AML-193 (cell line): ENCODE measurements around the gene QRFPR.
"Not testable (repeated sequence)": the region's sequence is repeated elsewhere in the genome, so short reads cannot be mapped to it uniquely, and the experiment has no call there.

ENCODE experiments used
- DNase-seq, 2 experiments: peaks; one replicate each; lab custom pipeline; 2025; lab: John Stamatoyannopoulos, UW

The QRFPR gene

DNA sequence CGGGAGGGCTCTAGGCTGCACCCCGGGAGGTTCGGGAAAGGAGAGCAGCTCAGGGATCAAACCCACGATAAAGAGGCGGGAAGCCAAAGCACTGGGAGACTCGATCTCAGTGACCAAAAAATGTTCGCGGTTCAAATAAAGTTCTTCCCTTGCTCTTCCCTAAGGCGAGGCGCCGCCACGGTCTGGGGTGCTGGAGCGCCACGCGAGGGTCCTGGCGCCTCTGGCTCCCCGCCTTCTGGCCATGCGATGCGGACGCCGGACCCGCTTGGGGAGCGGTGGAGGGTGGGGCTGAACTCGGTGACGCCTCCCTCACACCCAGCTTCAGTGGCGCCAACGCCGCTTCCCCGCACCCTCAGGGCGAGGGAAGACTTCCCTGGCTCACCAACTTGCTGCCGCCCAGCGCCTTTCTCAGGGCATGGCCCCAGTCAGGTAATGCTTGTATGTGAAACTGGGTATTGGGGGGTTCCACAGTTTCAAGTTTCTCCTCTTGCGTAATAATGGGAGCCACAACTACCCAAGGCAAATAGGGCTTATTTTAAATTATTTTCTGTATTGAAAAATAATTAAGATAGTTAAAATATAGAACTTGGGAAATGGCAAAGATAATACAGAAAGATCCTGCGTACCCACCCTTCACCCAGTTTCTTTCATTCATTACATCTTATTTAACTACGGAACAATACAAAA, at the start of gene QRFPR:
QRFPR (minus strand) TSS at position 243 of the 687 bp plus-strand sequence. CDS start 371 bp downstream, outside the sequence.
- no peak for DNase-seq

GRCh38 chr4:121428721-121429120, 47.9 kb upstream of the QRFPR start:
- DNase-seq, result no peak

DNA sequence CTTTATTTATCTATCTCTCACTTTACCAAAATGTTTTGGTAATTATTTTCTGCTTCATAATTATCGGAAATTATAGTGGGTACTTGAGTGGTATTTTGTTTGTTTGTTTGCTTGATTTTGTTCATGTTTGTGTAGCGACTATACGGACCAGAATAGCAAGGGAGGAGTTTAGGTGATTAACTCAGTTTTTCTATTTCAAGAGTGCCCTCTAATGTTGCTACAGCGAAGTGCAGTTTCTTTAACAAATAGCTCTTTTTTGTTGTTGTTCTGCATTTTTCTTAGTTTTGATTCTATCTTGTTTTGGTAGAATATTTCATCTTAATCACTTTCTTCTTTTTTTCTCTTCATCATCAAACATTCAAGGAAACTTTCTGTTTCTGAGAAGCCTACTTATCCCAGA, 40.8 kb upstream of the QRFPR start:
- no peak for DNase-seq

- no peak for DNase-seq
Measured at GRCh38 chr4:121411151-121411744, 30.4 kb upstream of the QRFPR start.

- DNase-seq, result not testable (repeated sequence)
Measured at GRCh38 chr4:121408567-121408966, 27.7 kb upstream of the QRFPR start.

DNA sequence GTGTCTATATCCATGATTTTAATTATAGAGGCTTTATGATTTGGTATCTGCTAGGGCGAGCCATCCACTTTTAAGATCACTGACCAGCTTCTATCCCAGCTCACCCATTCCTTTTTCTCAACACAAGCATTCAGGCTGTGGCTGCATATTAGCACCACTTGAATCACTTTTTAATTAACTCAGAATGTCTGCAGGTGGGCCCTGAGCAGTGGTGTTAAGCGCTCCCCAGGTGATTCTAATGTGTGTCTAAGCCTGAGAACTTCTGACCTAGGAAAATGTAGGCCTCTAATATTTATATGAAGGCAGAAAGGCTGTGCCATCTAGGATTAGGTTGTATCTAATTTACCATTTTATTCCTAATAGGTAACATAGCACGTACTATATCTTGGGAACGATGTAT, 19.8 kb upstream of the QRFPR start:
- no peak for DNase-seq

GRCh38 chr4:121397941-121398601, 17.3 kb upstream of the QRFPR start:
- DNase-seq, result no peak

GRCh38 chr4:121397434-121397833, 16.6 kb upstream of the QRFPR start:
- no peak for DNase-seq

GRCh38 chr4:121392426-121393086, 11.7 kb upstream of the QRFPR start:
- no peak for DNase-seq

DNA sequence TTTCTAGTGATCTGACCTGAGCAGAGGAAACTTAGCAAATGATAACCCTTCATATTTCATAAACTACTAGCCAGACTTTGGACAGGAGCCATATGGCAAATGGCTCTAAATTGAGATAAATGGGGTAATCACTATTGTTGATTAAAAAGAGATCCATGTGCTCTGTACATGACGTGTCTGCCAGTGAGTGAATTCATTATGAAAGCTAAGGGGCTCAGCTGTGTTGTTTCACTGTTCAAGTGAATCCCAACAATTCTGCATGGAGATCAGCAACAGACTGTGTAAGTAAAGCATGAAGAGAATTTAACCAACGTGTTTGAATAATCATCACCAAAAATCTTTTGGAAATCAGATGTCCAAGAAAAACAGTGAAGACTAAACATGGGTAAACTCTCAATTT, 9.5 kb upstream of the QRFPR start:
- DNase-seq, result no peak

GRCh38 chr4:121379276-121379675, 1.5 kb downstream of the QRFPR start:
- no peak for DNase-seq

DNA sequence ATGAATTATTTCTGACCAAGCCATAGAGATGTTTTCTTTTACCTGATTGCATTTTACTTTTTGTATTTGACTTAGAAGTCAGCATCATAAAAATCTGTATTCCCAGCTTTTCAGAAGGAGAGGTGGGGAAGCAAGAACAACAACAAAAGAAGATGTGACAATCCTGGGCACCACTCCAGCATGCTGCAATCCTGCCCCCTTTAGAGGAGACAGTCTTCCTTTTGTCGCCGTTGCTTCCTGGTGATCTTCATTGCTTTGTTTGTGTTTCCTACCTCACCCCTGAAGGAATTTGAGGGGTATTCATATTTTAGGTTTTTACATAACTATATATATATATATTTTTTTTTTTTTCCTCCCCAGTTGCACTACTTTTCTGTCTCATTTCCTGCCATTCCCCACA, 3.7 kb downstream of the QRFPR start:
- DNase-seq, result no peak

DNA sequence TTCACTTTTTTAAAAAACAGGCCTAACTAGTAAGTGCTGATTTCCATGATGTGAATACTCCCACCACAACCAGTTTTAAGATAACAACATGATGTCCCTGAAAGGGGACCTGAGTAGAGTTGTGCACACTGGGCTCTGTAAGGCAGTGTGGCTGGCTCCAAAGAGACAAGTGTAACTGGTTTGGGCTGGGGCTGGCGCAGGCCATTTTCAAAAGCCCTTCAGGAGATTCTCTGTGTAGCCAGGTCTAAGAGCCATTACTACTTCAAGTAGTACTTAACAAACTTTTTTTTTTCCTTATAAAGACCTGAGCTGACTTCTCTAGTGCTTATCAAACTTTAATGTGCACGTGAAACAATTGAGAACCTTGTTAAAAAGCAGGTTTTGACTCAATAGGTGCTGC, 4.3 kb downstream of the QRFPR start:
- no peak for DNase-seq

- DNase-seq, result no peak
Measured at GRCh38 chr4:121376097-121376496, 4.7 kb downstream of the QRFPR start.

DNA sequence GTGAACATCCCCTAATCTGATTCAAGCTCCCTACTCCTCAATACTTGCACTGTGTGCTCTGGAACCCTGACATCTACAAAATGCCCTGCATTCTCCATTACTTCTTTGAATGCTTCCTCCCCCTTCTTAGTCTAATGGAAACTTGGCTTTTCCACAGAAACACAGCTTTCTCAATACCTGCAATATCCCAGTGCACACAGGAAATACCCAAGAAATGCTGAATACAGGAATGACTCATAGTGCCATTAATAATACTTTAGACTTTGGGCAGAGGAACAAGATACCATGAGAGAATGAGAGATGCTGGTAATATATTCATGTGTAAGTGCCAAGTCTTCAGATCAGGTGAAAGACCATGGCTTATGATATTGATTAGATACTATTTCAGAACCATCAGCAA, 5.6 kb downstream of the QRFPR start:
- no peak for DNase-seq

GRCh38 chr4:121373841-121374240, 7.0 kb downstream of the QRFPR start:
- no peak for DNase-seq

DNA sequence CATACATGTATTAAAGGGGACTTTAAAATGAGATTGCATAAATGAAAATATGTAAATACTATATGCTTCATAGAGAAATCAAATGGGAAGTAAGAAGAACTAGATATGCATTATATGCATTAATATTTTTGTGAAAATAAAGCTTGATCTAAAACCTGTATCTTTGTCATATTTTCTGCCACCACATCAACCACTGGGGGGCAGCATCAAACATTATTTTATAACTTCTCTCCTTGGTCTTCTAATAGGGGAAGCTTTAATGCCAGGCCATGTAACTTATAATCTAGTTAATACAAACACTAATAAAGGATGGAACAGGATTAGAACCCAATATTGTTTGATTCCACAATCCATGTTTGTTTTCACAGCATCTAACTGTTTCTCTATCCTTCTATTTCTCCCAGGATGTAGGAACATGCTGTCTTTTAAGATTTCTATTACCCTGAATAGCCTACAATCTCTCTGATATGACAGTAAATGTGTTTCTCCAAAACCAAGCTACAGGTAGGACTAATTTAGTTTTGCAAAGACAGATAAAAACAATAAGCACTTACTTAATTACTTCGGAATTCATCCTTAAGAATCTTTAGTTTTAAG, 10.0 kb downstream of the QRFPR start:
- DNase-seq, result peak; percentile 19 to 47

DNA sequence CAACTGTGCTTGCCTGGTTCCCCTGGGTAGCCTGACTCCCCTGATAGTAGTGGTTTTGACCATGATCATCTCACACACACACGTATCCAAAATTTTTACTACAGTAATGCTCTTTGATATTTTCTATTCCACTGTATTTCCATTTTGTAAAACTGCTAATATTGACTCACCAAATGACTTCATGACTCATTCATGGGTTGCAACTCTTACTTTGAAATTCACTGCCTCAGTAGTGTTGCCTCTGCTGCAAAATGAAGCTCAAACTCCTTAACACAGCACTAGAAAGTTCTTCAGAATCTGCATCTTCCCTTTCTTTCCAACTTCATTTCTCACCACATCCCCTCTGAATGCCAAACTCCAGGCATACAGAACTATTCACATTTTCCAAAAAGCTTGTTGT, 20.3 kb downstream of the QRFPR start:
- DNase-seq, result no peak

GRCh38 chr4:121358473-121358872, 22.3 kb downstream of the QRFPR start:
- no peak for DNase-seq

DNA sequence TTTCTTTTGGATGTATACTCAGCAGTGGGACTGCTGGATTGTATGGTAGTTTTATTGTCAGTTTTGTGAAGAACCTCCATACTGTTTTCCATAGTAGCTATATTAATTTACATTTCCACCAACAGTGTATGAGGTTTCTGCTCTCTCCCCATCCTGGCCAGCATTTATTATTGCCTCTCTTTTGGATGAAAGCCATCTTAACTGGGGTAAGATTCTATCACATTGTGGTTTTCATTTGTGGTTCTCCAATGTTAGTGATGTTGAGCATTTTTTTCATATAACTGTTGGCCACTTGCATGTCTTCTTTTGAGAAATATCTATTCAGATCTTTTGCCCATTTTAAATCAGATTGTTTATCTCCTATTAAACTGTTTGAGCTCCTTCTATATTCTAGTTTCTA, 27.6 kb downstream of the QRFPR start:
- DNase-seq, result no peak

GRCh38 chr4:121344098-121344497, 36.7 kb downstream of the QRFPR start:
- no peak for DNase-seq

- DNase-seq, result no peak
Measured at GRCh38 chr4:121340247-121340646, 40.6 kb downstream of the QRFPR start.

DNA sequence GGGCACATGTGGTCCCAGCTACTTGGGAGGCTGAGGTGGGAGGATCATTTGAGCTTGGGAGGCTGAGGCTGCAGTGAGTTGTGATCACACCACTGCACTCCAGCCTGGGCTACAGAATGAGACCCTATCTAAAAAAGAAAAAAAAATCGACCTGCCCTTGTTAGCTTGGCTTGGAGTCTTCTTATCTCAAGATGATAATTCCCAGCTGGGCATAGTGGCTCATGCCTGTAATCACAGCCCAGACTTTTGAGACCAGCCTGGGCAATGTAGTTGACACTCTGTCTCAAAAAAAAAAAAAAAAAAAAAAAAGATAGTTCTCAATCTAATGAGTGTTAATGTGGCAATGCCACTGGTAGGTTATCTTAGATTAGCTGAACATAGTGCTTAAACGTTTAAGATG, 41.0 kb downstream of the QRFPR start:
- no peak for DNase-seq
